Measurements from ENCODE around the gene SLFN12L.
"Not testable (repeated sequence)": the region's sequence is repeated elsewhere in the genome, so short reads cannot be mapped to it uniquely, and the experiment has no call there.

The SLFN12L gene

DNA sequence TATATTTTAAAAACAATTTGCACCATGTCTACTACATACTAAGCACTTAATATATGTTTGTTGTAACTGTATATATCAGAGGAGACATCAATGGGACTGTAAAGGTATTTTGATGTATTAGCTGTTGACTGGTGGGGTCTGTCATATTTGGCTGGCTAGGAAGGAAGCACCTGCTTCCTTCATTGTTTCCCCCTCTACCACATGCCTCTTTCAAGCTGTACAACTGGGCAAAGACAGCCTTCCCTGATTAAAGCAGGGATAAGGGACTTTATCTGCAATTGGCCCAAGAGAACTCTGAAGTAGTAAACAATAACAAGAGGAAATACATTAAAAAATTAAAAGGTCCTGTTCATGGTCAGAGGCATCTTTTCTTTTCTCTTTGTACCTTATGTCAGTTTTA is 5.5 kb upstream of the SLFN12L start:
- DNase-seq (ENCODE audit: extremely low read depth, low read depth), result no peak

DNA sequence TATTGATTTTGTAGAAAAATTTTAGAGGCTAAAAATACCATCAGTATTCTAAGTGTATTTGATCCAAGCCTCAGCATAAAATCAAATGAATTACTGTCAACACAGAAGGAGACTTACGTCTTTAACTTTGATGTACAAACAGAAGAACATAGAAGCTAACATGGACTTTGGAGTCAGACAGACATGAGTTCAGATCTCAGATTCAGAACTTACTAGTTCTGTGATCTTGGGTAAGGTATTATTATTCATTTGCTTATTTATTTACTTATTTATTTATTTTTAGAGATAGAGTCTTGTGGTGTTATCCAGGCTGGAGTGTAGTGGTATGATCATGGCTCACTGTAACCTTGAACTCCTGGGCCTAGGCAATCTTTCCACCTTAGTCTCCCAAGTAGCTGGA is 4.0 kb upstream of the SLFN12L start:
- TF ChIP-seq, protein P1, sequence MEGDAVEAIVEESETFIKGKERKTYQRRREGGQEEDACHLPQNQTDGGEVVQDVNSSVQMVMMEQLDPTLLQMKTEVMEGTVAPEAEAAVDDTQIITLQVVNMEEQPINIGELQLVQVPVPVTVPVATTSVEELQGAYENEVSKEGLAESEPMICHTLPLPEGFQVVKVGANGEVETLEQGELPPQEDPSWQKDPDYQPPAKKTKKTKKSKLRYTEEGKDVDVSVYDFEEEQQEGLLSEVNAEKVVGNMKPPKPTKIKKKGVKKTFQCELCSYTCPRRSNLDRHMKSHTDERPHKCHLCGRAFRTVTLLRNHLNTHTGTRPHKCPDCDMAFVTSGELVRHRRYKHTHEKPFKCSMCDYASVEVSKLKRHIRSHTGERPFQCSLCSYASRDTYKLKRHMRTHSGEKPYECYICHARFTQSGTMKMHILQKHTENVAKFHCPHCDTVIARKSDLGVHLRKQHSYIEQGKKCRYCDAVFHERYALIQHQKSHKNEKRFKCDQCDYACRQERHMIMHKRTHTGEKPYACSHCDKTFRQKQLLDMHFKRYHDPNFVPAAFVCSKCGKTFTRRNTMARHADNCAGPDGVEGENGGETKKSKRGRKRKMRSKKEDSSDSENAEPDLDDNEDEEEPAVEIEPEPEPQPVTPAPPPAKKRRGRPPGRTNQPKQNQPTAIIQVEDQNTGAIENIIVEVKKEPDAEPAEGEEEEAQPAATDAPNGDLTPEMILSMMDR (IDR thresholded peaks at IDR 0.05; ENCODE audit: low read depth, low read length), result no peak
- DNase-seq (ENCODE audit: extremely low read depth, low read depth), result no peak

More for the DNA sequence above, 5.5 kb upstream of the SLFN12L start:
- TF ChIP-seq, protein P1 (IDR thresholded peaks at IDR 0.05; ENCODE audit: low read depth, low read length), result no peak

DNA sequence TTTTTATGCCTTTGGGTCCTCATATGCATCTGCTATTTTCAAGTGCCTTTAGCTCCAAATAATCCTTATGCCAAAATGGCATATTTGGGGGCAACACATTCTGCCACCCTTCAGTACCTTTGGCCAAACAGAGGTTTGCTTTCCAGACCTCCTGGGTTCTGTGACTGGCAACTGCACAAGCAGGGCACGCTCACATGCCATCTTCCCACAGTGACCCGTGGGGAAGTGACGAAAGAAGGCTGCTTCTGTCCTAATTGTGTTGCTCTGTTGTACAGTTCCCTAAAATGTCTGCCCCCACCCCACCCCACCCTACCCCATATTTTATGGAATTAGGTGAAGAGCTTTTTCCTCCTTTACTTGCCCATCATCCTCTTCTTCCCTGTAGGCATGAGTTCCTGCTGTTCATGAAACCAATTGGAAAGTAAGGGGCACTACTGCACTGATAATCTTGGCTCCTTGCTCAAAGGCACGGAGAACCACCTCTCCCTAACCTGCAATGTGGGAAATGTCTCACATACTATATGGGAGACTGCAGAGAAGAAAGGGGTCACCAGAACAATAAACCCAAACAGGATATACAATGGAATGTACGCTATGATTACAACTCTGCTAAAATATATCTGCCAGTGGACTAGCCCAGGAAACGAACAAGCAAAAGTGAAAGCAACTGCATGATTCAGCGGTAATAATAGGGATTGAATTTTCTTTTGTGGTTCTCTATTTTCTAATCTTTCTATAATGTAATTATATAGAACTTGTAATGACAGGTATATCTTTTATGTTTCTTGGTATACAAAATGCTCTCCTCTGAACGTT is 3.3 kb upstream of the SLFN12L start:
- no peak for DNase-seq (ENCODE audit: extremely low read depth, low read depth)
- TF ChIP-seq, protein P1 (IDR thresholded peaks at IDR 0.05; ENCODE audit: low read depth, low read length), result no peak

DNA sequence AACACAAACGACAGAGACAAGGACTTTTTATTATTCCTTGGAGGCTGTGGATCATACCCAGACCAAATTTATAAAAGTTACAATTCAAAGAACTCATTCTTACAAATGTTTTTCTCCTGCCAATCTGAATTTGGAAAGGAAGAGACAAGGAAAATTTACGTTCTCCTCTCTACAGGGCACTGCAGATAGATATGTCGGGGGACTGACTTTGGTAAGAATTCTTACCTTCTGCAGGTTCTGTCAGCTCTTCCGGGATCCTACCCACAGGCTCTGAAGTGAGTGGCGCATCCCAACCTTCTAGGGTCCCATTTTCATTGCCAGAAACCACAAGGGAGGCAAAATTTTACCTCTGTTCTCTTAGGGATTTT is 2.2 kb upstream of the SLFN12L start:
- TF ChIP-seq, protein P1 (IDR thresholded peaks at IDR 0.05; ENCODE audit: low read depth, low read length), result no peak

DNA sequence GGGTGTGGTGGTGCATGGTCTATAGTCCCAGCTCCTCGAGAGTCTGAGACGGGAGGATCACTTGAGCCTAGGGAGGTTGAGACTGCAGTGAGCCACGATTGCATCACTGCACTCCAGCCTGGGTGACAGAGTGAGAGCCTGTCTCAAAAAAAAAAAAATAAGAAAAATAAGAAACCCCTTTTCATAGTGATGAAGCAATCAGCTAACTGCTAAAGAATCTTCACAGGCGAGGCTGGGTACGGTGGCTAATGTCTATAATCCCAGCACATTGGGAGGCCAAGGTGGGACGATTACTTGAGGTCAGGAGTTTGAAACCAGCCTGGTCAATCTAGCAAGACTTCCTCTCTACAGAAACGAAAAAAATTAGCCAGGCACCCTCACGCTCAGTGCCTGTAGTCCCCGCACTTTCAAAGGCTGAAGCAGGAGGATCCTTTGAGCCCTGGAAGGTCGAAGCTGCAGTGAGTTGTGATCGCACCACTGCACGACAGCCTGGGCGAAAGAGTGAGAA is 760 bp downstream of the SLFN12L start:
- TF ChIP-seq, protein P1 (IDR thresholded peaks at IDR 0.05; ENCODE audit: low read depth, low read length), result no peak
- no peak for DNase-seq (ENCODE audit: extremely low read depth, low read depth)

More for the DNA sequence above, 2.2 kb upstream of the SLFN12L start:
- DNase-seq (ENCODE audit: extremely low read depth, low read depth), result no peak

DNA sequence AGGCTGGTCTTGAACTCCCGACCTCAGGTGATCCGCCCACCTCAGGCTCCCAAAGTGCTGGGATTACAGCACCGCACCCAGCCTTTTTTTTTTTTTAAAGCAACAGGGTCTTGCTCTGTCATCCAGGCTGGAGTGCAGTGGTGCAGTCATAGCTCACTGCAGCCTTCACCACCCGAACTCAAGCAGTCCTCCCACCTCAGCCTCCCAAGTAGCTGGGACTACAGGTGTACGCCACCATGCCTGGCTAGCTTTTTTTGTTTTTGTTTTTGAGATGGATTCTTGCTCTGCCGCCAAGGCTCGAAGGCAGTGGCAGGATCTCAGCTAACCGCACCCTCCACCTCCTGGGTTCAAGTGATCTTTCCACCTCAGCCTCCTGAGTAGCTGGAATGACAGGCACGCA is 2.1 kb downstream of the SLFN12L start:
- DNase-seq (ENCODE audit: extremely low read depth, low read depth), result not testable (repeated sequence)

DNA sequence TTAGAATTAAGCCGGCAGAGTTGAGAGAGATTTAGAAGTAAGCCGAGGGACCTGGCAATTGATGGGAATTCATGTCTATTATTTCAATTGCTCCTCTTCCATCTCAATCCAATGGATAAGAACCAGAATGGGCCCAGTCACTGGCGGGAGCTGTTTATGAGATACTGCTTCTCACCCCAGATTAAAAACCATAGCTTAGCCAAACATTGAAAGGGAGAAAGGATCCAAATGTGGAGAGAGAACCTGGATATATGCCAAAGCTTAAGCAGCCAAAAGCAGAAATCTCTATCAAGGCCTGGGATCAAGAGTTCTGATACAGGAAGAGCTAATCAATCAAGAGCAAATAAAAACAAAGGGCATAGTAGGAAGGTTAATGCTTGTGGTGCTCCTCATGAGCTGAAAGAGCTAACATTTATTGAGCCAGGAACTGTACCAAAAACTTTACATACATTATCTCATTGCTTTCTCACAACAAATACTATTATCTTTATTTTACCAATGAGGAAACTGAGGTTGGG is 2.8 kb downstream of the SLFN12L start:
- no peak for DNase-seq (ENCODE audit: extremely low read depth, low read depth)
- TF ChIP-seq, protein P1 (IDR thresholded peaks at IDR 0.05; ENCODE audit: low read depth, low read length), result no peak

Data from AG09319 (cell line).